ENCODE results near the gene NXPE3.

The NXPE3 gene

GRCh38 chr3:101848754-101849713 lies 70.0 kb downstream of the NXPE3 start, which contains the start of gene NFKBIZ (continued):
- TF ChIP-seq ZNF433 (tag by site-specific recombination; IDR thresholded peaks at IDR 0.05; ENCODE audit: low read depth) (no peak), PRDM1 (tag by site-specific recombination; IDR thresholded peaks at IDR 0.05) (no peak), SP3 (tag by site-specific recombination; IDR thresholded peaks at IDR 0.05) (peak; percentile 64), IKZF3 (tag by site-specific recombination; IDR thresholded peaks at IDR 0.05) (0 out of 2 replicates have a peak, but pooled peaks have one; percentile 9), ZNF223 (tag by site-specific recombination; IDR thresholded peaks at IDR 0.05) (no peak), ZNF112 (tag by site-specific recombination; IDR thresholded peaks at IDR 0.05) (no peak), ZNF776 (tag by site-specific recombination; IDR thresholded peaks at IDR 0.05; ENCODE audit: borderline replicate concordance) (no peak), ZFP3 (tag by site-specific recombination; IDR thresholded peaks at IDR 0.05; ENCODE audit: low read depth) (no peak), ZNF221 (tag by site-specific recombination; IDR thresholded peaks at IDR 0.05; ENCODE audit: borderline replicate concordance) (no peak), ZNF561 (tag by site-specific recombination; IDR thresholded peaks at IDR 0.05; ENCODE audit: borderline replicate concordance) (no peak), ZNF266 (tag by site-specific recombination; IDR thresholded peaks at IDR 0.05; ENCODE audit: low read depth) (no peak), ZNF513 (tag by site-specific recombination; IDR thresholded peaks at IDR 0.05) (no peak), MZF1 (tag by site-specific recombination; IDR thresholded peaks at IDR 0.05; ENCODE audit: borderline replicate concordance) (no peak), ZNF585B (tag by site-specific recombination; IDR thresholded peaks at IDR 0.05) (no peak), KLF7 (tag by site-specific recombination; IDR thresholded peaks at IDR 0.05; ENCODE audit: borderline replicate concordance) (no peak), HOXC10 (CRISPR knock-in tag; IDR thresholded peaks at IDR 0.05) (no peak), ZNF791 (tag by site-specific recombination; IDR thresholded peaks at IDR 0.05) (no peak), ZNF169 (tag by site-specific recombination; IDR thresholded peaks at IDR 0.05) (no peak), ZBTB48 (tag by site-specific recombination; IDR thresholded peaks at IDR 0.05) (0 out of 2 replicates have a peak, but pooled peaks have one; percentile 23), ZNF341 (tag by site-specific recombination; IDR thresholded peaks at IDR 0.05; ENCODE audit: low read depth) (0 out of 2 replicates have a peak, but pooled peaks have one; percentile 12), GFI1B (tag by site-specific recombination; IDR thresholded peaks at IDR 0.05) (no peak), MYNN (tag by site-specific recombination; IDR thresholded peaks at IDR 0.05; ENCODE audit: borderline replicate concordance) (no peak), ZNF768 (tag by site-specific recombination; IDR thresholded peaks at IDR 0.05) (no peak), ZNF211 (tag by site-specific recombination; IDR thresholded peaks at IDR 0.05; ENCODE audit: low read depth) (no peak), ZNF521 (tag by site-specific recombination; IDR thresholded peaks at IDR 0.05) (no peak)
- TF ChIP-seq, protein P1, sequence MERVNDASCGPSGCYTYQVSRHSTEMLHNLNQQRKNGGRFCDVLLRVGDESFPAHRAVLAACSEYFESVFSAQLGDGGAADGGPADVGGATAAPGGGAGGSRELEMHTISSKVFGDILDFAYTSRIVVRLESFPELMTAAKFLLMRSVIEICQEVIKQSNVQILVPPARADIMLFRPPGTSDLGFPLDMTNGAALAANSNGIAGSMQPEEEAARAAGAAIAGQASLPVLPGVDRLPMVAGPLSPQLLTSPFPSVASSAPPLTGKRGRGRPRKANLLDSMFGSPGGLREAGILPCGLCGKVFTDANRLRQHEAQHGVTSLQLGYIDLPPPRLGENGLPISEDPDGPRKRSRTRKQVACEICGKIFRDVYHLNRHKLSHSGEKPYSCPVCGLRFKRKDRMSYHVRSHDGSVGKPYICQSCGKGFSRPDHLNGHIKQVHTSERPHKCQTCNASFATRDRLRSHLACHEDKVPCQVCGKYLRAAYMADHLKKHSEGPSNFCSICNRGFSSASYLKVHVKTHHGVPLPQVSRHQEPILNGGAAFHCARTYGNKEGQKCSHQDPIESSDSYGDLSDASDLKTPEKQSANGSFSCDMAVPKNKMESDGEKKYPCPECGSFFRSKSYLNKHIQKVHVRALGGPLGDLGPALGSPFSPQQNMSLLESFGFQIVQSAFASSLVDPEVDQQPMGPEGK (tag by site-specific recombination; IDR thresholded peaks at IDR 0.05): 0 out of 2 replicates have a peak, but pooled peaks have one; percentile 39
- TF ChIP-seq, protein P2, sequence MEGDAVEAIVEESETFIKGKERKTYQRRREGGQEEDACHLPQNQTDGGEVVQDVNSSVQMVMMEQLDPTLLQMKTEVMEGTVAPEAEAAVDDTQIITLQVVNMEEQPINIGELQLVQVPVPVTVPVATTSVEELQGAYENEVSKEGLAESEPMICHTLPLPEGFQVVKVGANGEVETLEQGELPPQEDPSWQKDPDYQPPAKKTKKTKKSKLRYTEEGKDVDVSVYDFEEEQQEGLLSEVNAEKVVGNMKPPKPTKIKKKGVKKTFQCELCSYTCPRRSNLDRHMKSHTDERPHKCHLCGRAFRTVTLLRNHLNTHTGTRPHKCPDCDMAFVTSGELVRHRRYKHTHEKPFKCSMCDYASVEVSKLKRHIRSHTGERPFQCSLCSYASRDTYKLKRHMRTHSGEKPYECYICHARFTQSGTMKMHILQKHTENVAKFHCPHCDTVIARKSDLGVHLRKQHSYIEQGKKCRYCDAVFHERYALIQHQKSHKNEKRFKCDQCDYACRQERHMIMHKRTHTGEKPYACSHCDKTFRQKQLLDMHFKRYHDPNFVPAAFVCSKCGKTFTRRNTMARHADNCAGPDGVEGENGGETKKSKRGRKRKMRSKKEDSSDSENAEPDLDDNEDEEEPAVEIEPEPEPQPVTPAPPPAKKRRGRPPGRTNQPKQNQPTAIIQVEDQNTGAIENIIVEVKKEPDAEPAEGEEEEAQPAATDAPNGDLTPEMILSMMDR (tag by site-specific recombination; IDR thresholded peaks at IDR 0.05): no peak
- TF ChIP-seq, protein P3, sequence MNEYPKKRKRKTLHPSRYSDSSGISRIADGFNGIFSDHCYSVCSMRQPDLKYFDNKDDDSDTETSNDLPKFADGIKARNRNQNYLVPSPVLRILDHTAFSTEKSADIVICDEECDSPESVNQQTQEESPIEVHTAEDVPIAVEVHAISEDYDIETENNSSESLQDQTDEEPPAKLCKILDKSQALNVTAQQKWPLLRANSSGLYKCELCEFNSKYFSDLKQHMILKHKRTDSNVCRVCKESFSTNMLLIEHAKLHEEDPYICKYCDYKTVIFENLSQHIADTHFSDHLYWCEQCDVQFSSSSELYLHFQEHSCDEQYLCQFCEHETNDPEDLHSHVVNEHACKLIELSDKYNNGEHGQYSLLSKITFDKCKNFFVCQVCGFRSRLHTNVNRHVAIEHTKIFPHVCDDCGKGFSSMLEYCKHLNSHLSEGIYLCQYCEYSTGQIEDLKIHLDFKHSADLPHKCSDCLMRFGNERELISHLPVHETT (tag by site-specific recombination; IDR thresholded peaks at IDR 0.05): no peak
- TF ChIP-seq, protein P4, sequence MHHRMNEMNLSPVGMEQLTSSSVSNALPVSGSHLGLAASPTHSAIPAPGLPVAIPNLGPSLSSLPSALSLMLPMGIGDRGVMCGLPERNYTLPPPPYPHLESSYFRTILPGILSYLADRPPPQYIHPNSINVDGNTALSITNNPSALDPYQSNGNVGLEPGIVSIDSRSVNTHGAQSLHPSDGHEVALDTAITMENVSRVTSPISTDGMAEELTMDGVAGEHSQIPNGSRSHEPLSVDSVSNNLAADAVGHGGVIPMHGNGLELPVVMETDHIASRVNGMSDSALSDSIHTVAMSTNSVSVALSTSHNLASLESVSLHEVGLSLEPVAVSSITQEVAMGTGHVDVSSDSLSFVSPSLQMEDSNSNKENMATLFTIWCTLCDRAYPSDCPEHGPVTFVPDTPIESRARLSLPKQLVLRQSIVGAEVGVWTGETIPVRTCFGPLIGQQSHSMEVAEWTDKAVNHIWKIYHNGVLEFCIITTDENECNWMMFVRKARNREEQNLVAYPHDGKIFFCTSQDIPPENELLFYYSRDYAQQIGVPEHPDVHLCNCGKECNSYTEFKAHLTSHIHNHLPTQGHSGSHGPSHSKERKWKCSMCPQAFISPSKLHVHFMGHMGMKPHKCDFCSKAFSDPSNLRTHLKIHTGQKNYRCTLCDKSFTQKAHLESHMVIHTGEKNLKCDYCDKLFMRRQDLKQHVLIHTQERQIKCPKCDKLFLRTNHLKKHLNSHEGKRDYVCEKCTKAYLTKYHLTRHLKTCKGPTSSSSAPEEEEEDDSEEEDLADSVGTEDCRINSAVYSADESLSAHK (tag by site-specific recombination; IDR thresholded peaks at IDR 0.05): no peak
- TF ChIP-seq, protein P5, sequence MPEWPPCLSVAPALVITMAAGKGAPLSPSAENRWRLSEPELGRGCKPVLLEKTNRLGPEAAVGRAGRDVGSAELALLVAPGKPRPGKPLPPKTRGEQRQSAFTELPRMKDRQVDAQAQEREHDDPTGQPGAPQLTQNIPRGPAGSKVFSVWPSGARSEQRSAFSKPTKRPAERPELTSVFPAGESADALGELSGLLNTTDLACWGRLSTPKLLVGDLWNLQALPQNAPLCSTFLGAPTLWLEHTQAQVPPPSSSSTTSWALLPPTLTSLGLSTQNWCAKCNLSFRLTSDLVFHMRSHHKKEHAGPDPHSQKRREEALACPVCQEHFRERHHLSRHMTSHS (tag by site-specific recombination; IDR thresholded peaks at IDR 0.05): no peak
